ENCODE results near the gene SPDYE4.

The SPDYE4 gene

DNA sequence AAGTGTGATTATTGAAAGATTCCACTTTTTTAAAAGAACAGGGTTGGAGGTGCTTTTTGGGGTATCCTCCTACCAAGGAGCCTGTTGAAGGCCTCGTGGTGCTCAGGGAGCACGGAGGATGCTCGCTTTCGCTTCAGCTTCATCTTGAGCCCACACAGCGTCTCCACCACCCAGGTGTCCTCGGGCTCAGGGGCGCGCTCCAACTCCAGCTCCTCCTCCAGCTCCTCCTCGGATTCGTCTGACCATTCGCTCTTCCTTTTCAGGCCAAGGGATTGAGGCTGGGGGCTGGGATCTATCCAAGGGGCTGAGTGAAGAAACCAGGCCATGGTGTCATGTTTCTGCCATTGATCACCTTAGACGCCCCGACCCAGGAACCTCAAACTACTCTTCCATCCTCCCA is 1.2 kb downstream of the SPDYE4 start:
- no peak overlapping the region for H3K4me3 ChIP-seq (ENCODE audit: low read depth, low read length)
- TF ChIP-seq, protein P1, sequence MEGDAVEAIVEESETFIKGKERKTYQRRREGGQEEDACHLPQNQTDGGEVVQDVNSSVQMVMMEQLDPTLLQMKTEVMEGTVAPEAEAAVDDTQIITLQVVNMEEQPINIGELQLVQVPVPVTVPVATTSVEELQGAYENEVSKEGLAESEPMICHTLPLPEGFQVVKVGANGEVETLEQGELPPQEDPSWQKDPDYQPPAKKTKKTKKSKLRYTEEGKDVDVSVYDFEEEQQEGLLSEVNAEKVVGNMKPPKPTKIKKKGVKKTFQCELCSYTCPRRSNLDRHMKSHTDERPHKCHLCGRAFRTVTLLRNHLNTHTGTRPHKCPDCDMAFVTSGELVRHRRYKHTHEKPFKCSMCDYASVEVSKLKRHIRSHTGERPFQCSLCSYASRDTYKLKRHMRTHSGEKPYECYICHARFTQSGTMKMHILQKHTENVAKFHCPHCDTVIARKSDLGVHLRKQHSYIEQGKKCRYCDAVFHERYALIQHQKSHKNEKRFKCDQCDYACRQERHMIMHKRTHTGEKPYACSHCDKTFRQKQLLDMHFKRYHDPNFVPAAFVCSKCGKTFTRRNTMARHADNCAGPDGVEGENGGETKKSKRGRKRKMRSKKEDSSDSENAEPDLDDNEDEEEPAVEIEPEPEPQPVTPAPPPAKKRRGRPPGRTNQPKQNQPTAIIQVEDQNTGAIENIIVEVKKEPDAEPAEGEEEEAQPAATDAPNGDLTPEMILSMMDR (conservative IDR thresholded peaks at IDR 0.05; ENCODE audit: low read depth, low read length) = no peak
- no peak for DNase-seq (ENCODE audit: low read depth)

DNA sequence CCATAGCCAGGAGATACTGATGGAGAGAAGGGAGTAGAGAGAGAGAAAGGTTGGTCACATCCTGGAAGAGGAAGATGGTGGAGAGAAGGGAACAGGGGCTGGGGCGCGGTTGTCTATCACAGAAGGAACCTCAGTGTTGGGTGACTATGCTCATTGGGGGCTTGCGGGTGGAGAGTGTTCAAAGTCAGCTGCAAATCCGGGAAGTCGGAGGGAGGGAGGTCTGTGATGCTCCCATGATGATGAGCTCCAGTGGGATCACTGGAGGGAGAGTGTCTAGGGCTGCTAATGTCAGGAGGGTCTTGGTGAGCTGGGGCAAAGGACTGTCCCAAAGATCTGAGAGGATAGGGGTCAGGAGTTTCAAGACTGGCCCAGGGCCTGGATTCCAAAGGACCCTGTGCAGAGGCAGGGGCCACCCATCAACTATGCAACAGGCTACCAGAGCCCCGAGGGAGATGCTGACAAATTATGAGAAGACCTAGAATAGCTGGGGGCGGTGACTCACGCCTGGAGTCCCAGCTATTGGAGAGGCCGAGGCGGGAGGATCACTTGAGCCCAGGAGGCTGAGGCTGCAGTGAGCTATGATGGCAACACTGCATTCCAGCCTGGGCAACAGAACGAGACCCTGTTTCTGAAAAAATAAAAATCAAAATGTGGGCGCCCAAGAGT is 2.6 kb downstream of the SPDYE4 start:
- DNase-seq (ENCODE audit: low read depth) = no peak
- no peak overlapping the region for H3K4me3 ChIP-seq (ENCODE audit: low read depth, low read length)
- TF ChIP-seq, protein P1 (conservative IDR thresholded peaks at IDR 0.05; ENCODE audit: low read depth, low read length) = no peak

DNA sequence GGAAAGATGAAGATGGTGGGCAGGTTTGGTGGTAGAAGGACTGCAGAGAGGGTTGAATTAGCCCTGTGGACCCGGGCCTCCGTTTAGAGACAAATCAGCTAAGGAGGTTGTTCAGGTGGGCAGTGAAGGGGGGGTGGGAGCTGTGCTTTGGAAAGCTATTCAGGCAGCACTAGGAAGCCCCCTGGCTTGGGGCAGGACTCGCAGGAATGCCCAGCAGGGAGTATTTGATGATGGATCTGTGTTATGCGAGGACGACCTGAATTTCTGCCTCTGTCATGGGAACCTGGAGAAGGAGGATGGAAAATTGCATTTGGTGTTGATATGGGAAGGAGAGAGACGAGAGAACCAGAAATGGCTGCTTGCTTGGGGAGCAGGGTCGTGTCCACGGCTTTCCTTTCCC is 3.5 kb downstream of the SPDYE4 start:
- TF ChIP-seq, protein P1 (conservative IDR thresholded peaks at IDR 0.05; ENCODE audit: low read depth, low read length) = no peak
- no peak overlapping the region for H3K4me3 ChIP-seq (ENCODE audit: low read depth, low read length)
- DNase-seq (ENCODE audit: low read depth) = no peak

DNA sequence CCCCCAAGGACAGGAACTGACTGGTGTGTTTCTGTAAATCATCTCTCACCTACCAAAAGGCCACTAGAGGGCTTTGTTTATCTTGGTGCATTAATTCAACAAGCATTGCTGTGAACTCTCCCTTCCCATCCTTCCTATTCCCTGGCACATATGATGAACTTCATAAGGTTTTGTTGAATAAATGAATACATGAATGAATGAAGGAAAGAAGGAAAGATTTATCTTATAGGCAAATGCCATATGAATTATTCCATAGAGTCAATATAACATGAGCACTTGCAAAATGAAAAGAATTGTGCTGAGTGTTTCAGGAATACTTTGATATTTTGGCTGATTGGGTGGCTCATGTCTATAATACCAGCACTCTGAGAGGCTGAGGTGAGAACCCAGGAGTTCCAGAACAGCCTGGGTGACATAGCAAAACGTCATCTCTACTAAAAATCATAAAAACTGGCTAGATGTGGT is 4.3 kb downstream of the SPDYE4 start:
- TF ChIP-seq, protein P1 (conservative IDR thresholded peaks at IDR 0.05; ENCODE audit: low read depth, low read length) = peak; percentile 60
- DNase-seq (ENCODE audit: low read depth) = peak; percentile 57

DNA sequence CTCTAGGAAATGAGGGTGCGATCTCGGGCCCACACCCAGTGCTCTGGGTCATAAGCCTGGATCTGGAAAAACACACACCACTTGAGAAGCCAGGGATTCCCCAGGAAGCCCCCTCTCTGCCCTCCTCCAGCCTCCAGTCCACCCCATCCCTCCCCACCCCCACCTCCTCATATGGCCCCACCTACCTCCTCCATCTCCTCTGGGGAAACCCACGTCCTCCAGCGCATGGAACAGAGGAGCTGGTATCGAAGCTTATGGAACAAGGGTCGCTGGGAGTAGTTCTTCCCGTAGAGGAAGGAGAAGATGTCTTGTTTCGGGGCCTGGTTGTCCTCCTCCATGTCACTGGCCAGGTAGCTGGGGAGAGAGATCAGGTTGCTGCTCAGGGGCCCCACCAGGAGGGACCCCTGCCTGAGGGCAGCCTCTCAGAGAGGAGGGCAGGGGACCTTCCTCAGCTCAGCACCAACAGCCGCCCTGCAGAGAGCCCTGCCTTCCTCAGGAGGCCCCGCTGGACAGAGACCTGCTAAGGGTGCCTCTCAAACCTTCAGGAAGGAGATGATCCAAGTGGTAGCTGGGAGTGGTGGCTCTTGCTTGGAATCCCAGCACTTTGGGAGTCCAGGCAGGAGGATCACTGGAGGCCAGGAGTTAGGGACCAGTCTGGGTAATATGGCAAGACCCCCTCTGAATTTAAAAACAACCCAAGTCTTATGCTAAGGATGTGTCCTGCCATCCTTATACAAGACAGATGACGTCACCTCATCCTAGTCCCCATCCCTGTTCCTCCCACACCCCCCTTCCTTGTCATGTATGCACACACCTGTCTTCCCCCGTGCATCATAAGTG is 5.0 kb downstream of the SPDYE4 start:
- TF ChIP-seq, protein P1 (conservative IDR thresholded peaks at IDR 0.05; ENCODE audit: low read depth, low read length) = no peak
- no peak overlapping the region for H3K4me3 ChIP-seq (ENCODE audit: low read depth, low read length)
- DNase-seq (ENCODE audit: low read depth) = no peak

More for the DNA sequence above, 4.3 kb downstream of the SPDYE4 start:
- no peak overlapping the region for H3K4me3 ChIP-seq (ENCODE audit: low read depth, low read length)

DNA sequence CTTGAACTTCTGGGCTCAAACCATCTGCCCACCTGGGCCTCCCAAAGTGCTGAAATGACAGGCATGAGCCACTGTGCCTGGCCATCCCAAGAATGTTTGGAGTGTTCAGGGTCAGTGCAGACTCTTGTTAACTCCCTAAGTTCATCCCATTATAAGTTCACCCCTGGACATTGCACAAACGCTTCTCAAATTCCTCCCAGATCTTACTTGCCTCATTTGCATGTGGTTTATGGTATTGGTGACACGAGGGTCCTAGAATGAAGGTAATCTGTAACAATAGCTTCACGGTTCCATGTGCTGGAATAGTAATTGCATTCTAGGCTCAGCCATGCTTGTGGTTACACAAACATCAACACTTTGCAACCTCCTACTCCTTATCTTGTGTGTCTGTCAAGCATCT is 8.7 kb downstream of the SPDYE4 start:
- TF ChIP-seq, protein P1 (conservative IDR thresholded peaks at IDR 0.05; ENCODE audit: low read depth, low read length) = no peak
- H3K4me3 ChIP-seq (ENCODE audit: low read depth, low read length) = no peak overlapping the region
- no peak for DNase-seq (ENCODE audit: low read depth)

Measured in choroid plexus epithelial cell (primary cell).